ENCODE results near the gene ARID1B. TPM values are rescaled to one million over a fixed set of nuclear protein-coding genes. Genes with fewer than 3 reads are reported as not detected.
A peak's percentile ranks its signal among the peaks of the same experiment; 100 is the strongest.

The ARID1B gene
- total and polyA plus RNA-seq, 2 of the 4 experiments (the other 2 are of a cell fraction), result 14.5 to 20.1 TPM

DNA sequence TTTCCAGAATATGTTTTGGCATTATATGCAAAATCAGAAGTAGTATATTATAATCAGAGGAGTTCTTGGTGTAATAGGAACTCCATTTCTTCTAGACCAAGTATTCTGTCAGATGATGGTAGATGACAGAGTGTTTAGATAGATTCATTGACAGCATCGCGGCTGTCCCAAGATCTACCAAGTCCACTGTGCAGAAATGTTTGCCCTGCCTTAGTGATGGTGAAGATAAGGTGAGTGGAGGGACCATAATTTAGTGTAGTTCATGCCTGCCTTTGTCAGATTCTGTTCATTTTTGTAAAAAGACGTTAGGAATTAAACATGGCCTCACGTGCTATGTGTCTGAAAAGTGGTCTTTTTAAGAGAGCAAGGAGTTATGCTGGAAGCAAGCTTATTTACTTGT lies 270.1 kb downstream of the ARID1B start:
- no peak overlapping the region for H3K14ac ChIP-seq (replicated peaks; ENCODE audit: low read depth, low read length)
- ChIA-PET POLR2A (ENCODE audit: unreplicated experiment) (no interaction called here), CTCF (interaction anchor here (1.4 kb wide), 1 partner anchor 10 kb away, joined by 3 read pairs; no protein-coding TSS in a partner anchor)
- peak overlapping the region; percentile 67; the same call in 1 of the 2 replicates for H3K18ac ChIP-seq (ENCODE audit: low read depth, low read length)
- no peak overlapping the region for H2BK120ac ChIP-seq (ENCODE audit: low read depth, low read length)
- no peak overlapping the region for H2AK5ac ChIP-seq (ENCODE audit: low read depth, low read length)
- H4K20me1 ChIP-seq (ENCODE audit: insufficient read depth, low read length), result 0 out of 2 replicates have a peak, but pooled peaks cover 4% of the 10 kb centered on the region
- no CpG with 5 or more reads among the region's 4 CpGs for WGBS, 2 experiments (ENCODE audit: extremely low coverage in 2 of 2, insufficient read length in 1 of 2)
- no peak overlapping the region for H3K4me3 ChIP-seq (ENCODE audit: insufficient read depth, low read depth, low read length)
- H3K36me3 ChIP-seq (ENCODE audit: control insufficient read depth, insufficient read depth, low read length), result no peaks in the 10 kb centered on the region
- TF ChIP-seq POLR2A (IDR thresholded peaks at IDR 0.05; ENCODE audit: low read depth, low read length), result no peak
- H3K23ac ChIP-seq (ENCODE audit: low read depth, low read length), result no peak overlapping the region
- H3K4me1 ChIP-seq (ENCODE audit: control insufficient read depth, insufficient read depth, low read length), result peaks cover 8% of the 10 kb centered on the region
- no peak overlapping the region for H4K91ac ChIP-seq (ENCODE audit: insufficient read depth, low read depth, low read length)
- no peak overlapping the region for H2BK15ac ChIP-seq (ENCODE audit: low read depth, low read length)
- BruUV-seq (replicated peaks), result no TSS peak
- H4K5ac ChIP-seq (ENCODE audit: low read depth, low read length), result no peak overlapping the region
- ATAC-seq (ENCODE audit: low read depth) (no peak), DNase-seq (no peak)
- H3K9me3 ChIP-seq (ENCODE audit: control insufficient read depth, insufficient read depth, low read length), result no peaks in the 10 kb centered on the region
- no peak overlapping the region for H3K4me2 ChIP-seq (ENCODE audit: low read depth, low read length)
- H3K56ac ChIP-seq (ENCODE audit: extremely low read depth, insufficient read depth, low read length), result no peak overlapping the region
- peak overlapping the region; percentile 23 for H2BK5ac ChIP-seq (ENCODE audit: low read depth, low read length, poor library complexity, severe bottlenecking)
- H3K27ac ChIP-seq (ENCODE audit: insufficient read depth, low read length), result no peak overlapping the region
- dilution Hi-C loops (cut with HindIII; ENCODE audit: low sequenced_read_pairs, unreplicated experiment) (no loop called here), intact Hi-C loops (cut with micrococcal nuclease) (loop anchor here (5.0 kb wide), 1 partner anchor 45 kb away; no protein-coding TSS in a partner anchor), in situ Hi-C loops (cut with MboI; ENCODE audit: low sequenced_read_pairs) (loop anchor here (25.0 kb wide), 1 partner anchor 1710 kb away; no protein-coding TSS in a partner anchor)
- H3K9me1 ChIP-seq (ENCODE audit: insufficient read depth, low read length), result peaks cover 13% of the 10 kb centered on the region
- no peak overlapping the region for H2AFZ ChIP-seq (replicated peaks; ENCODE audit: low read length, poor library complexity)
- H2AK9ac ChIP-seq (replicated peaks; ENCODE audit: low read depth, low read length, poor library complexity), result no peak overlapping the region
- H3K27me3 ChIP-seq (ENCODE audit: control insufficient read depth, insufficient read depth, low read length), result no peaks in the 10 kb centered on the region
- no peak overlapping the region for H3K9ac ChIP-seq (ENCODE audit: low read depth, low read length)
- H3K4ac ChIP-seq (ENCODE audit: low read depth, low read length), result no peak overlapping the region
- no peak overlapping the region for H2BK20ac ChIP-seq (ENCODE audit: low read depth, low read length)
- 0 out of 4 replicates have a peak overlapping the region, but pooled peaks of 1 of the 2 experiments have one; percentile 20 for H4K8ac ChIP-seq (ENCODE audit: low read depth in 2 of 2, low read length in 2 of 2)
- H3K79me1 ChIP-seq (ENCODE audit: low read depth in 1 of 2, low read length in 2 of 2), result peaks cover 29 to 45% of the 10 kb centered on the region in 2 experiments

Data from IMR-90 (cell line).